Stimulated activated CD8-positive, alpha-beta memory T cell treated with anti-CD3 and anti-CD28 coated beads, Interleukin-7, amount 100 ng/mL, for 4 hours (primary cell): ENCODE measurements around the gene EXOC7.

Experiments used
- DNase-seq, 2 donors: peaks; one replicate each; pipeline ENCODE4 v3.0.0-alpha.2; 2020; ENCODE audit warnings: low read depth in 2 of 2

EXOC7 gene

GRCh38 chr17:76103274-76104139 is at the start of gene EXOC7:
Gene EXOC7 (minus strand): TSS chr17:76103787. CDS start chr17:76103692, 95 bp downstream.
- DNase-seq = peak; percentile 84 to 88

GRCh38 chr17:76153202-76153601 is 49.6 kb upstream of the EXOC7 start:
- DNase-seq = no peak

DNA sequence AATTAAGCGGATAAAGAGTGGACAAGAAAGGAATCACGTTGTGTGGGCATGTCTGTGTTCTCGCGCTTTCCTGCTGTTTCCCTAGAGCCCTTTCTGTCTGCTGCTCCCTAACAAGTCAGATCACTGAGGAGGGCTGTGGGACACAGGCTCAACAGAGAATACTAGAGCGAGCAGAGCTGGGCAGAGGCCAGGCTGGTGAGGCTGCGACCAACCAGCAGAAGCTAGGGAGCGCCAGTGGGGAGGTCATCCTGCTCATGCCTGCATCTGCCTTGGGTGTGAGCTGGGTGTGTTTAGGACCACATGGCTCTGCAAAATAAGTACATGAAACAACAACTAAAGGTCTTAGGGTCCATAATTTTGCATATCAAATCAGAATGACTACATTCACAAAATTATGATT is 49.0 kb upstream of the EXOC7 start:
- no peak for DNase-seq

GRCh38 chr17:76151896-76152454 is 48.4 kb upstream of the EXOC7 start:
- DNase-seq = no peak

GRCh38 chr17:76150712-76151622 is 47.4 kb upstream of the EXOC7 start:
- no peak for DNase-seq

- DNase-seq = no peak
Measured at GRCh38 chr17:76149214-76149613, 45.6 kb upstream of the EXOC7 start.

GRCh38 chr17:76148015-76148326 is 44.4 kb upstream of the EXOC7 start:
- DNase-seq = no peak

GRCh38 chr17:76147211-76148014 is 43.8 kb upstream of the EXOC7 start:
- no peak for DNase-seq

DNA sequence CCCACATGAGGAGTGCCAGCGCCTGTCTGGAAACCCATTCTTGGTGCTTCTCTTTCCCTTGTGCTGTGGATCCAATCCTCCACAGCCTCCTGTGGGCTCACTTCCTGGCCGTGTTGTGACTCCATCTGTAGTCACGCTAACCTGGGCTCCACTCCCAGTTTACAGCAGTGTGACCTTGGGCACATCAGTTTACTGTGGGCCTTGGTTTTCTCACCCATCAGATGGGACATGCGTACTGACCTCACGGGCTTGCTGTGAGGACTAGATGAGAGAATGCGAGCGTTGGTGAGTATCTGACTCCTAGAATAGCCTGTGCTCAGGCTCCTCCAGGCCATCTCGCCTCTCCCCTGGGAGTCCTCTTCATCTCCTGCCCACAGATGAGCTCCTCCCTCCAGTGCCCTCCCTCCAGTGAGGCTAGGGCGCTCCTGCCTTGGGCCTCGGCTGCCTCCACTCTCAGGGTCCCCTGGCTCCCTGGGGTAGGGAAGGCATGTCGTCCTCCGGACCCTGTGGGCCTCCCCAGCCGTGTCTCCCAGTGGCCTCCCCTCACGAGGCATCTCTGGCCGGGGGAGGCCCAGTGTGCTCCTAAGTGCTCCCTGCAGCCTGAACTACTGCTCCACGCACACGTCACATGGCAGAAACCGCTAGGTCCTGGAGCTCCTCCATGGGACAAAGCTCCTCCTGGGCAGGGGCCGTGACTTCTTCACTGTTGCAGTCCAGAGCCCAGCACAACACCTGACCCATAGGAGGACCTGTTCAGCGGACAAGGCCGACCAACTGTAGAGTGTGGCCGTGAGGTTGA is 42.7 kb upstream of the EXOC7 start:
- DNase-seq = no peak

DNA sequence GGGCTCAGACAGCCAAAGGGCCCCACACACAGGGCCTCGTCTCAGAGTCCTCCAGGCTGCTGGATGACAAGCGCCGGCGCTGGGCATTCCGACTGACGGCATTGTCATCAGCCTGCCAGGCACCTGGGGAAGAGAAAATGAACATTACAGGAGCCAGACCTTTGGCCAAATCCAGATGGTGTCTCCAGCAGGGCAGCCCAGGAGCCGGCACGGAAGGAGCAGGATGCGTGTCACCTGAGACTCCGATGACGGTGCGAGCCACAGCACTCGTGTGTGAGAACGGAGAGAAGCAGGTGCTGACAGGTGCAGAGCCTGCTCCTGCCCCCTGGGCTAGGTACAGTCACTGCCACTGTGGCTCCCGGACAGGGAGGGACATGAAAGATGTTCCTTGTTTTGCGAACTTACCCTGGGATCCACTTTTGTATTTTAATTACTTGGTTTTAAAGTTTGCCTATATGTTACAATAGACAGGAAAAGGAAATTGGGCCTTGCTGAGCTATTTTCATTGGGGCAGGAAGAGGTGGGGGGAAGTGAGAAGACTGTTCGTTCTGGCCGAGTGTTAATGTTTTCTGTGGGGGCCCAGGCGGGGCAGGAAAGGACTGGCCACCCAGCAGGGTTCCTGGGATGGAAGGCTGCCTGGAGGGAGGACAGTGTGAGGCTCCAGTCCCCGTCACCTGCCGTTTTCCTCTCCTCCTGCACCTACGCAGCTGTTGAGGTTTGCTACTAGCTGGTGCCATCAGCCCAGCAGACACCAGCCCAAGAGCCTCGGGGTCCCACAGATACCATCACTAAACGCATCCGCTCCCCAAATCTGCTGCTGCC is 41.9 kb upstream of the EXOC7 start:
- no peak for DNase-seq

DNA sequence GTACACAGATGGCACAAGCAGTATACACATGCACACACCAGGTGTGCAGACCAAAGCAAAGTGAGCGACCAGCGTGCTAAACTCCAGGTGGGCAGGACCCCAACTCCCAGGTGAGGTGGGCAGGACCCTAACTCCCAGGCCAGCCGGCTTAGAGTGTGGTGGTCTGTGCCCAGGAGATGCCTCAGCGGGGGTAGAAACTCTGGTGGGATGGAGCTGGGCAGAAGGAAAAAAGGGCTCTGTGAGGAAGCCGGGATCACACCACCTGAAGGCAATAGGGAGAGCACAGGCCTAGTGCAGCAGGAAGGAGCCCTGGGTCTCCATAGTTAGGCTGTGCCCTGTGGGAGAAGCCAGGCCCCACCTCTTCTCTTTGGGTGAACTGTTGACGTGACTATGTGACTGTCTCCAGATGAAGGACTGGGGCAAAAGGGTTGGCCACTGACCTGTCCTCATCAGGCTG is 39.0 kb upstream of the EXOC7 start:
- DNase-seq = no peak

DNA sequence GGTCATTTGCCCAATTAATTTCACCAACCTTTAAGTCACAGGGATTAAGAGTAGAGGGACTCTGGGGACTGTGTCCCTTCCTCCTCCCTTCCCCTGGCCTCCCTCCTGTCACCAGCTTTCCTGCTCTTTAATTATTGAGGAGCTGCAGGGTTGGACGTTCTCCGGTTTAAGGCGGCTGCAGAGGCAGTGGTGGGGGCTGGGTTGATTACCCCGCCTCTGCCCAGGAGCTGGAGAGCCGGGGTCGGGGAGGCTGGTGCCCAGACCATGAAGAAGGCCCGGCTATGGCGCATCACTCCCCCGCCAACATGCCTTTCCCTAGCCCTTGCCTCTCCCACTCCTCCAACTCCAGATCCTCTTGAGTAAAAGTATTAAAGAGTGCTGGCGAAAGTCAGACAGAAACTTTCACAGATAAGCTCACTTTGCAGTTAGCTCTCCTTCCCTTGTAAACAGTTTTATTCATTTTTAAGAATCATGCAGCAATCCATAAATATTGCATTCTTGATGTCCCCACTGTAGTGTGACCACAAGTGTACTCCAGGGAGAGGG is 38.5 kb upstream of the EXOC7 start:
- DNase-seq = no peak

DNA sequence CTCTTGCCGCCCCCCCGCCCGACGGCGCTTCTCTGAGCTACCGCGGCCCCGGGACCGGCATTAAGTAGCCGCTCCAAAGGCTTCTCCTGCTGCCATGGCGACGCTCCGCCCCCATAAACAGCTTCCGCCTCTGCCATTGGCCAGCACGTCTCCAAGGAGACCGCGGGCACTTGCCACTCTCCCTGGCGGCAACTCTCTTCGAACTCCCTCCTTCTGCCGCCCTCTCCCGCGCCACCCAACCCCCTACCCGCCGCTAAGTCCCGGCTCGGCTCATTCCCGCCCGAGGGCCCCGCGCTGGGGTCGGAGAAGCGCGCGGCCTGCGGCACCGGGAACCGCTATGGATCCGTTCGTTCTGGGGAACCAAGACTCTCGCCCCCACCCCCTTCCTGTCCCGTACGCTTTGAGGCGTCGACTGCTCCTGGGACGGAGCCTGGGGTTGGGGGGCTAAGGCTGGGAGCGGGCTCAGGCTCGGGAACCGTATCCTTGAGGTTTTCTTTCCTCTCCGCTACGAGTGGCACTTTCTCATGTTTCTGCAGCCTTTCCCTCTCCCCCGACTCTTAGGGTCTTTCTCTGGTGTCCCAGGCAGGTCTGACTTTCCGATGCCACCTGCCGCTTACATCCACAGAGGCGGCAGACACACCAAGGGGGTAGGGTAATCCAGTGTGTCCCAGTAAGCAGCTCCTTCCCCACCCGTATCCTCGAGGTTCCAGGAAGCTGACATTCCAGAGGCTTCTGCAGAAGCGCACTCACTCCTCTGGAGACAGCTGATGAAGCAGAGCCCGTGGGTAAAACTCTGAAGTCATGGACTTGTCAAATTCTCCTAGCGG is 37.8 kb upstream of the EXOC7 start, which contains the start of gene FOXJ1:
TSS of gene FOXJ1 (minus strand) at position 34 of the 827 bp plus-strand sequence. CDS start 850 bp downstream, outside the sequence.
- DNase-seq = peak; percentile 82 to 83

DNA sequence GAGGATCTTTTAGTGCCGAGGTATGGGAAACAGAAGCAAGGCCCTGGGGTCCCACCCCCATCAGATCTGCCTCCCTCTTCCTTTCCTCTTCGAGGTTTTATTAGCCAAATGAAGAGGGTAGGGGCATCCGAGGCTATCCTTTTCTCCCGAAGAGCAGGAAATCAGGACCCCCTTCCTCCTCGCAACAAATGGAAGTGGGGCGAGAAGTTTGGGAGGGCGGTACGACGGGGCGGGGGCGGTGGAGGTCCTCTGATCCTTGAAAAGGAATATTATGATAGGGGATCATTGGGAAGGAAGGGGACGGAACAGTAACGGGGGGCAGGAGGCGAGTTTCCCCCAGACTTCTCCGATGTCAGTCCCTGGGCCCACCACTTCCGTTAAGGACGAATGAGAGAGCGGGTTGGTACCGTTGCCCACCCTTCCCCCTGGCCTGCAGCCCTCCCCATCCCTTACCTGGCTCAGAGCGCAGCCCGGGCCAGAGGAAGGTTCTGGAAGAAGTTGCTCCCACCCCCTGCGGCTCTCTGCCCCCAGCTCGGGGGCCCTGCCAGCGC is 37.1 kb upstream of the EXOC7 start:
- DNase-seq = no peak

- peak in 1 of 2 donors; percentile 56 for DNase-seq
Measured at GRCh38 chr17:76139801-76140660, 36.4 kb upstream of the EXOC7 start.

GRCh38 chr17:76138896-76139752 is 35.5 kb upstream of the EXOC7 start:
- DNase-seq = no peak
